Suprapubic skin (tissue), 4 donors: ENCODE results near the gene KCNN2. TPM values are rescaled to one million over a fixed set of nuclear protein-coding genes. Genes with fewer than 3 reads are reported as not detected.

Experiments used
- DNase-seq, 2 donors: peaks; one replicate each; pipeline ENCODE4 v3.0.0-alpha.2; 2019; ENCODE audit warnings: low spot score in 2 of 2
- H3K27ac ChIP-seq: fragments of 200-600 bp; sonication (generic); one replicate; pipeline ENCODE4 v1.5.1; 2019
- H3K27me3 ChIP-seq: fragments of 200-600 bp; sonication (generic); one replicate; pipeline ENCODE4 v1.5.1; 2019
- H3K36me3 ChIP-seq: fragments of 200-600 bp; sonication (generic); one replicate; pipeline ENCODE4 v1.5.1; 2019
- H3K4me1 ChIP-seq: fragments of 200-600 bp; sonication (generic); one replicate; pipeline ENCODE4 v1.5.1; 2019
- H3K4me3 ChIP-seq: fragments of 200-600 bp; sonication (generic); one replicate; pipeline ENCODE4 v1.5.1; 2019; ENCODE audit warnings: mild to moderate bottlenecking
- H3K9me3 ChIP-seq: fragments of 200-600 bp; sonication (generic); one replicate; pipeline ENCODE4 v1.5.1; 2019
- CTCF ChIP-seq, 2 donors: fragments of 200-600 bp in 1 of 2; fragments of 450-650 bp in 1 of 2; sonication (generic) in 1 of 2; IDR thresholded peaks; one replicate each; pipeline ENCODE4 v1.5.1; 2016 to 2019; ENCODE audit warnings: antibody characterized with exemption in 2 of 2, mild to moderate bottlenecking in 1 of 2, moderate library complexity in 1 of 2
- EP300 ChIP-seq: sonication (generic); formaldehyde crosslinking; IDR thresholded peaks from one replicate; pipeline ENCODE4 v1.6.1; 2017; ENCODE audit warnings: antibody characterized with exemption
- POLR2A ChIP-seq, 2 donors: fragments of 450-650 bp; IDR thresholded peaks; one replicate each; pipeline ENCODE4 v1.6.1; 2017; ENCODE audit warnings: antibody characterized with exemption in 2 of 2, mild to moderate bottlenecking in 2 of 2, moderate library complexity in 2 of 2
- POLR2AphosphoS5 ChIP-seq, 3 donors: sonication (generic); formaldehyde crosslinking; IDR thresholded peaks; one replicate each; pipeline ENCODE4 v1.6.1; 2017; ENCODE audit warnings: antibody characterized with exemption in 3 of 3
- WGBS: methylation state at CpG from one replicate; pipeline ENCODE4 v1.1.5; 2018; 5-methylcytosine and 5-hydroxymethylcytosine counted together
- total RNA-seq, 4 donors: library from RNA; depleted of rRNA; stranded (reverse); fragments of >200 nt; gene quantifications; one replicate each; pipeline ENCODE4 v1.1.0, GENCODE V29; 2016

The KCNN2 gene
- total RNA-seq, 4 donors from 2014 or later: 0.62 to 3.2 (median 2.0) TPM

GRCh38 chr5:114327987-114328386, 33.9 kb upstream of the KCNN2 start:
- WGBS: 65% methylated on average over 3 of the region's 3 CpGs

GRCh38 chr5:114330916-114331531, 30.8 kb upstream of the KCNN2 start:
- TF ChIP-seq EP300 (no peak), POLR2AphosphoS5 (IDR thresholded peaks at IDR 0.05) (no peak), POLR2A (IDR thresholded peaks at IDR 0.05) (no peak), CTCF (IDR thresholded peaks at IDR 0.05) (no peak)

More at GRCh38 chr5:114327987-114328386, 33.9 kb upstream of the KCNN2 start:
- TF ChIP-seq POLR2AphosphoS5 (IDR thresholded peaks at IDR 0.05) (no peak), EP300 (no peak), CTCF (IDR thresholded peaks at IDR 0.05) (no peak), POLR2A (IDR thresholded peaks at IDR 0.05) (no peak)
- Histone ChIP-seq H3K9me3 (no peaks in the 10 kb centered on the region), H3K4me1 (no peaks in the 10 kb centered on the region), H3K4me3 (no peak overlapping the region), H3K36me3 (no peaks in the 10 kb centered on the region), H3K27me3 (no peaks in the 10 kb centered on the region), H3K27ac (no peak overlapping the region)
- no peak for DNase-seq

GRCh38 chr5:114332493-114332892, 29.4 kb upstream of the KCNN2 start:
- Histone ChIP-seq H3K27me3 (no peaks in the 10 kb centered on the region), H3K4me1 (no peaks in the 10 kb centered on the region), H3K4me3 (no peak overlapping the region), H3K9me3 (no peaks in the 10 kb centered on the region), H3K36me3 (no peaks in the 10 kb centered on the region), H3K27ac (no peak overlapping the region)
- no peak for DNase-seq
- no peak for TF ChIP-seq POLR2A (IDR thresholded peaks at IDR 0.05)
- TF ChIP-seq CTCF (IDR thresholded peaks at IDR 0.05): no peak
- no peak for TF ChIP-seq EP300
- TF ChIP-seq POLR2AphosphoS5 (IDR thresholded peaks at IDR 0.05): no peak

More at GRCh38 chr5:114330916-114331531, 30.8 kb upstream of the KCNN2 start:
- WGBS: 93% methylated on average over 7 of the region's 7 CpGs
- Histone ChIP-seq H3K27ac (no peak overlapping the region), H3K4me1 (no peaks in the 10 kb centered on the region), H3K36me3 (no peaks in the 10 kb centered on the region), H3K9me3 (no peaks in the 10 kb centered on the region), H3K4me3 (no peak overlapping the region), H3K27me3 (no peaks in the 10 kb centered on the region)
- no peak for DNase-seq

GRCh38 chr5:114332925-114333324, 28.9 kb upstream of the KCNN2 start:
- WGBS: 65% methylated on average over 5 of the region's 5 CpGs
- TF ChIP-seq POLR2A (IDR thresholded peaks at IDR 0.05) (no peak), EP300 (no peak), CTCF (IDR thresholded peaks at IDR 0.05) (no peak)
- no peak overlapping the region for H3K27ac ChIP-seq

GRCh38 chr5:114335391-114335790, 26.5 kb upstream of the KCNN2 start:
- 42% methylated on average over 1 of the region's 1 CpG for WGBS

More at GRCh38 chr5:114332925-114333324, 28.9 kb upstream of the KCNN2 start:
- no peaks in the 10 kb centered on the region for H3K27me3 ChIP-seq
- H3K4me3 ChIP-seq: no peak overlapping the region
- DNase-seq: no peak
- H3K4me1 ChIP-seq: no peaks in the 10 kb centered on the region
- H3K36me3 ChIP-seq: no peaks in the 10 kb centered on the region
- H3K9me3 ChIP-seq: no peaks in the 10 kb centered on the region

More at GRCh38 chr5:114335391-114335790, 26.5 kb upstream of the KCNN2 start:
- Histone ChIP-seq H3K36me3 (no peaks in the 10 kb centered on the region), H3K4me3 (no peak overlapping the region), H3K27ac (no peak overlapping the region), H3K9me3 (no peaks in the 10 kb centered on the region), H3K27me3 (no peaks in the 10 kb centered on the region), H3K4me1 (no peaks in the 10 kb centered on the region)
- no peak for DNase-seq
- TF ChIP-seq POLR2AphosphoS5 (IDR thresholded peaks at IDR 0.05) (no peak), CTCF (IDR thresholded peaks at IDR 0.05) (no peak), EP300 (no peak), POLR2A (IDR thresholded peaks at IDR 0.05) (no peak)
